MM.1S (cell line): Measurements from ENCODE around the gene WDR4.
"Not testable (repeated sequence)": the region's sequence is repeated elsewhere in the genome, so short reads cannot be mapped to it uniquely, and the experiment has no call there.

ENCODE experiments used
- DNase-seq: peaks from one replicate; pipeline ENCODE4 v3.0.0-alpha.2; 2015
- H2AFZ ChIP-seq: fragments of 300-600 bp; sonication (generic); 2 replicates; pipeline ENCODE4 v1.6.0; 2016; ENCODE audit warnings: antibody characterized with exemption, low read length
- H3F3A ChIP-seq: fragments of 300-600 bp; sonication (generic); 2 replicates; pipeline ENCODE4 v1.6.1; 2016; ENCODE audit warnings: mild to moderate bottlenecking, antibody characterized with exemption, low read length, moderate library complexity, mixed read lengths; ENCODE audit not compliant: insufficient read depth
- H3K27ac ChIP-seq: fragments of 300-600 bp; sonication (generic); 2 replicates; pipeline ENCODE4 v1.5.1; 2016; ENCODE audit warnings: mild to moderate bottlenecking, low read length
- H3K27me3 ChIP-seq: fragments of 300-600 bp; sonication (generic); replicated peaks from 2 replicates; pipeline ENCODE4 v1.6.0; 2016; ENCODE audit warnings: low read length; ENCODE audit not compliant: insufficient read depth
- H3K36me3 ChIP-seq: fragments of 300-600 bp; sonication (generic); replicated peaks from 2 replicates; pipeline ENCODE4 v1.6.1; 2016; ENCODE audit warnings: mild to moderate bottlenecking, low read length, mixed read lengths; ENCODE audit not compliant: insufficient read depth
- H3K4me1 ChIP-seq: fragments of 300-600 bp; sonication (generic); 2 replicates; pipeline ENCODE4 v1.6.1; 2016; ENCODE audit warnings: low read length, mixed read lengths
- H3K4me2 ChIP-seq: fragments of 300-600 bp; sonication (generic); 2 replicates; pipeline ENCODE4 v1.6.0; 2016; ENCODE audit warnings: low read depth, low read length
- H3K4me3 ChIP-seq: fragments of 300-600 bp; sonication (generic); 2 replicates; pipeline ENCODE4 v1.5.1; 2016; ENCODE audit warnings: low read length, mixed read lengths
- H3K79me2 ChIP-seq: fragments of 300-600 bp; sonication (generic); 2 replicates; pipeline ENCODE4 v1.6.1; 2016; ENCODE audit warnings: mixed run types, low read length, mixed read lengths
- H3K9ac ChIP-seq: fragments of 300-600 bp; sonication (generic); 2 replicates; pipeline ENCODE4 v1.6.1; 2016; ENCODE audit warnings: low read length, mixed read lengths
- H3K9me2 ChIP-seq: fragments of 300-600 bp; sonication (generic); replicated peaks from 2 replicates; pipeline ENCODE4 v1.6.1; 2016; ENCODE audit warnings: mild to moderate bottlenecking, low read length, mixed read lengths; ENCODE audit not compliant: insufficient read depth
- H3K9me3 ChIP-seq: fragments of 300-600 bp; sonication (generic); replicated peaks from 2 replicates; pipeline ENCODE4 v1.6.1; 2016; ENCODE audit warnings: mild to moderate bottlenecking, low read length, mixed read lengths; ENCODE audit not compliant: insufficient read depth
- H4K20me1 ChIP-seq: fragments of 300-600 bp; sonication (generic); 2 replicates; pipeline ENCODE4 v1.6.1; 2016; ENCODE audit warnings: mild to moderate bottlenecking, low read length, moderate library complexity, mixed read lengths; ENCODE audit not compliant: insufficient read depth
- EZH2 ChIP-seq: fragments of 300-600 bp; sonication (generic); optimal IDR thresholded peaks from 2 replicates; pipeline ENCODE3; 2017; ENCODE audit warnings: low read depth, mild to moderate bottlenecking, antibody characterized with exemption, low read length, mixed read lengths
- EZH2phosphoT487 ChIP-seq: fragments of 300-600 bp; sonication (generic); IDR thresholded peaks from 2 replicates; pipeline ENCODE4 v1.6.1; 2018; ENCODE audit warnings: antibody characterized with exemption, low read length
- TF ChIP-seq, protein P1 (sequence below): fragments of 300-600 bp; sonication (generic); IDR thresholded peaks from 2 replicates; pipeline ENCODE4 v1.5.1; 2016; ENCODE audit warnings: antibody characterized with exemption, low read length, mixed read lengths

Gene WDR4, protein sequence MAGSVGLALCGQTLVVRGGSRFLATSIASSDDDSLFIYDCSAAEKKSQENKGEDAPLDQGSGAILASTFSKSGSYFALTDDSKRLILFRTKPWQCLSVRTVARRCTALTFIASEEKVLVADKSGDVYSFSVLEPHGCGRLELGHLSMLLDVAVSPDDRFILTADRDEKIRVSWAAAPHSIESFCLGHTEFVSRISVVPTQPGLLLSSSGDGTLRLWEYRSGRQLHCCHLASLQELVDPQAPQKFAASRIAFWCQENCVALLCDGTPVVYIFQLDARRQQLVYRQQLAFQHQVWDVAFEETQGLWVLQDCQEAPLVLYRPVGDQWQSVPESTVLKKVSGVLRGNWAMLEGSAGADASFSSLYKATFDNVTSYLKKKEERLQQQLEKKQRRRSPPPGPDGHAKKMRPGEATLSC

GRCh38 chr21:42878993-42879787 is at the start of gene WDR4:
Gene WDR4, minus strand, starts transcription at chr21:42879539. Its CDS starts 44 bp downstream, at chr21:42879495.
- H3K27me3 ChIP-seq = no peaks in the 10 kb centered on the region
- peak within 1 kb of the TSS; percentile 87 for H3K27ac ChIP-seq
- peak within 1 kb of the TSS; percentile 84 for H3K4me3 ChIP-seq
- peak within 1 kb of the TSS; percentile 76 for H3K4me2 ChIP-seq
- H3K9me3 ChIP-seq = no peaks in the 10 kb centered on the region
- peaks cover 53% of the 10 kb centered on the region for H3K79me2 ChIP-seq
- H3K4me1 ChIP-seq = peaks cover 6% of the 10 kb centered on the region
- peak within 1 kb of the TSS; percentile 52 for H2AFZ ChIP-seq
- peaks cover 10% of the 10 kb centered on the region for H3F3A ChIP-seq
- no peaks in the 10 kb centered on the region for H3K9me2 ChIP-seq
- TF ChIP-seq EZH2 (no peak), EZH2phosphoT487 (no peak)
- TF ChIP-seq, protein P1, sequence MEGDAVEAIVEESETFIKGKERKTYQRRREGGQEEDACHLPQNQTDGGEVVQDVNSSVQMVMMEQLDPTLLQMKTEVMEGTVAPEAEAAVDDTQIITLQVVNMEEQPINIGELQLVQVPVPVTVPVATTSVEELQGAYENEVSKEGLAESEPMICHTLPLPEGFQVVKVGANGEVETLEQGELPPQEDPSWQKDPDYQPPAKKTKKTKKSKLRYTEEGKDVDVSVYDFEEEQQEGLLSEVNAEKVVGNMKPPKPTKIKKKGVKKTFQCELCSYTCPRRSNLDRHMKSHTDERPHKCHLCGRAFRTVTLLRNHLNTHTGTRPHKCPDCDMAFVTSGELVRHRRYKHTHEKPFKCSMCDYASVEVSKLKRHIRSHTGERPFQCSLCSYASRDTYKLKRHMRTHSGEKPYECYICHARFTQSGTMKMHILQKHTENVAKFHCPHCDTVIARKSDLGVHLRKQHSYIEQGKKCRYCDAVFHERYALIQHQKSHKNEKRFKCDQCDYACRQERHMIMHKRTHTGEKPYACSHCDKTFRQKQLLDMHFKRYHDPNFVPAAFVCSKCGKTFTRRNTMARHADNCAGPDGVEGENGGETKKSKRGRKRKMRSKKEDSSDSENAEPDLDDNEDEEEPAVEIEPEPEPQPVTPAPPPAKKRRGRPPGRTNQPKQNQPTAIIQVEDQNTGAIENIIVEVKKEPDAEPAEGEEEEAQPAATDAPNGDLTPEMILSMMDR = no peak
- DNase-seq = peak; percentile 100
- peak within 1 kb of the TSS; percentile 91 for H3K9ac ChIP-seq
- H4K20me1 ChIP-seq = no peaks in the 10 kb centered on the region
- 0 out of 2 replicates have a peak, but pooled peaks cover 8% of the 10 kb centered on the region for H3K36me3 ChIP-seq

- DNase-seq, H3K79me2 ChIP-seq, H3K9me3 ChIP-seq, H3K36me3 ChIP-seq, H2AFZ ChIP-seq, H3K4me1 ChIP-seq, H3K9me2 ChIP-seq, H3K4me2 ChIP-seq, H3K9ac ChIP-seq, H3F3A ChIP-seq, H3K27ac ChIP-seq, H3K27me3 ChIP-seq, H4K20me1 ChIP-seq, H3K4me3 ChIP-seq: not testable (repeated sequence)
Observed at GRCh38 chr21:42927474-42928200, 48.3 kb upstream of the WDR4 start.

- TF ChIP-seq, protein P1 = no peak
- no peak for TF ChIP-seq EZH2phosphoT487
- no peak for TF ChIP-seq EZH2
- Histone ChIP-seq H3K36me3 (no peaks in the 10 kb centered on the region), H2AFZ (0 out of 2 replicates have a peak within 1 kb of the TSS, but pooled peaks have one; percentile 69), H3K27me3 (no peaks in the 10 kb centered on the region), H3K9me2 (no peaks in the 10 kb centered on the region), H3K4me2 (no peak within 1 kb of the TSS), H3F3A (no peaks in the 10 kb centered on the region), H3K4me1 (peaks cover 9% of the 10 kb centered on the region; the same call in 1 of the 2 replicates), H3K79me2 (no peaks in the 10 kb centered on the region), H3K9me3 (no peaks in the 10 kb centered on the region), H3K4me3 (no peak within 1 kb of the TSS), H3K27ac (no peak within 1 kb of the TSS), H4K20me1 (no peaks in the 10 kb centered on the region), H3K9ac (no peak within 1 kb of the TSS)
- no peak for DNase-seq
Observed at GRCh38 chr21:42925114-42925926, 46.0 kb upstream of the WDR4 start, which contains the start of gene ERVH48-1. Gene ERVH48-1, minus strand, starts transcription at chr21:42925630. Its CDS starts 6,624 bp downstream, at chr21:42919006.
